Measurements from ENCODE around the gene TEX26.

Gene TEX26

DNA sequence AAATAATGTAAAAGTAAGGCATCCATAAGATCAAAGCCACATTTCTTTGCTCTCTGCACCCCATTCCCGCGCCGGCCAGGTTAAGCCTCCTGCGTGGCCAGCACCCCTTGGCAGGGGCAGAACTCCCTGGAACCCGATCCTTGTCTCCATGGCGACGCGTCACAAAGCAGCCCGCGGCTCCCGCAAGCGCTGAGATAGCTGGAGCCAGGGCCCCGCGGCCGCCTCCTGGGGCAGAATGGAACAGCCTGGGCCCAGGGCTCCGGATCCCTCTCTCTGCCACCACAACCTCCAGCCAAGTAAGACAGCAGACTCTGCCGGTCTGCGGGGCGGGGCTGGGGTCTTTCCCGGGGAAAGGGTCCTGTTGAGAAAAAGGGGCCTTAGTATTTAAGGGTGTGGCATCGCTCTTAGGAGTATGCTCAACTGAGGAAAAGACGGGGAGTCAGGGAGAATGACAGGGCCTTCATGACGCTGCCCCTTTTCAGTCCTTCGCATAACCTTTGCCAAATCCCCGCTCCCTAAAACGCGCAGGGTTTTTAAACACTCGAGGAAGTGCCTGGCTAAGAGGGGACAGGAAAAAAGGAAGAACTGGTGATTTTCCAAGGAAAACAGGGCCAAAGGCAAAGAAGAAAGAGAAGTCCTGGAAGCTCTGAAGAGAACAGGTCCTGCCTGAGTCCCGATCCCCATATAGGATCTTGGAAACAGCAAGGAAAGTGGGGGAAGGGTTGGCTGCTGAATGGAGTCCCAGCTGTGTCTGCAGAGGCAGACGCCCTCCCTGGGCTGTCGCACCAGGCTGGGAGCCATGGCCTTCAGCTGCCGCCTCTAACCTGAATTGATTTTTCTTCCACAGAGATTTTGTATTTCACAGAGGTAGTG is at the start of gene TEX26:
TSS of gene TEX26 (plus strand) at position 176 of the 873 bp plus-strand sequence. CDS start at position 236, 60 bp downstream.
- H3K27ac ChIP-seq: no peak within 1 kb of the TSS
- no peak within 1 kb of the TSS for H3K9ac ChIP-seq (ENCODE audit: insufficient read length)
- no peak within 1 kb of the TSS for H3K4me3 ChIP-seq
- no peak for DNase-seq (ENCODE audit: low read depth, low spot score)
- no peaks in the 10 kb centered on the region for H3K9me3 ChIP-seq (ENCODE audit: low read depth, low read length)
- H3K36me3 ChIP-seq (ENCODE audit: insufficient read depth, low read length): no peaks in the 10 kb centered on the region
- TF ChIP-seq FOXP2 (optimal IDR thresholded peaks at IDR 0.05; ENCODE audit: control extremely low read depth, extremely low read length, insufficient read depth) (no peak), EZH2 (IDR thresholded peaks at IDR 0.05) (no peak), POLR2AphosphoS5 (IDR thresholded peaks at IDR 0.05; ENCODE audit: borderline replicate concordance, low read depth, low read length) (no peak)

- H3K27ac ChIP-seq: peak overlapping the region; percentile 69
- DNase-seq (ENCODE audit: low read depth, low spot score): no peak
- TF ChIP-seq FOXP2 (optimal IDR thresholded peaks at IDR 0.05; ENCODE audit: control extremely low read depth, extremely low read length, insufficient read depth) (no peak), EZH2 (IDR thresholded peaks at IDR 0.05) (no peak), POLR2AphosphoS5 (IDR thresholded peaks at IDR 0.05; ENCODE audit: borderline replicate concordance, low read depth, low read length) (no peak)
- no peaks in the 10 kb centered on the region for H3K9me3 ChIP-seq (ENCODE audit: low read depth, low read length)
- H3K4me3 ChIP-seq: no peak overlapping the region
- peak overlapping the region; percentile 52 for H3K9ac ChIP-seq (ENCODE audit: insufficient read length)
- no peaks in the 10 kb centered on the region for H3K36me3 ChIP-seq (ENCODE audit: insufficient read depth, low read length)
Measured at GRCh38 chr13:30882996-30883766, 49.3 kb upstream of the TEX26 start.

DNA sequence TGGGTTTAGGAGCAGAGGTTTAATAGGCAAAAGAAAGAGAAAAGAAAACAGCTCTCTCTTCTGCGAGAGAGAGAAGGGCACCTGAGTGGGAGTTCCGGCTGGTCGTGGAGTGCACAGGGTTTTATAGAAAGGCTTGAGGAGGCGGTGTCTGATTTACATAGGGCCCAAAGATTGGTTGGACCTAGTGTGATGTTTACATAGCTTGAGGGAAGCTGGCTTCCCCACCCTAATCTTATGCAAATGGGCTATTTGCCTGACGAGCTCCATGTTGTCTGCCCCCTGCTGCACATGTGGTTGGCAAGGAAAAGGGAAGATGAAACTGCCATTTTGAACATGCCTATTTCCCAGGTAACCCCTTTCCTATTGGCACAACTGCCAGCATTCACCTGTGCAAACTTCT is 47.9 kb upstream of the TEX26 start:
- DNase-seq (ENCODE audit: low read depth, low spot score): no peak
- H3K9me3 ChIP-seq (ENCODE audit: low read depth, low read length): no peaks in the 10 kb centered on the region
- H3K4me3 ChIP-seq: peak overlapping the region; percentile 41
- H3K9ac ChIP-seq (ENCODE audit: insufficient read length): no peak overlapping the region
- H3K36me3 ChIP-seq (ENCODE audit: insufficient read depth, low read length): no peaks in the 10 kb centered on the region
- H3K27ac ChIP-seq: peak overlapping the region; percentile 77; the same call in 1 of the 2 replicates
- TF ChIP-seq EZH2 (IDR thresholded peaks at IDR 0.05) (no peak), FOXP2 (optimal IDR thresholded peaks at IDR 0.05; ENCODE audit: control extremely low read depth, extremely low read length, insufficient read depth) (no peak)

DNA sequence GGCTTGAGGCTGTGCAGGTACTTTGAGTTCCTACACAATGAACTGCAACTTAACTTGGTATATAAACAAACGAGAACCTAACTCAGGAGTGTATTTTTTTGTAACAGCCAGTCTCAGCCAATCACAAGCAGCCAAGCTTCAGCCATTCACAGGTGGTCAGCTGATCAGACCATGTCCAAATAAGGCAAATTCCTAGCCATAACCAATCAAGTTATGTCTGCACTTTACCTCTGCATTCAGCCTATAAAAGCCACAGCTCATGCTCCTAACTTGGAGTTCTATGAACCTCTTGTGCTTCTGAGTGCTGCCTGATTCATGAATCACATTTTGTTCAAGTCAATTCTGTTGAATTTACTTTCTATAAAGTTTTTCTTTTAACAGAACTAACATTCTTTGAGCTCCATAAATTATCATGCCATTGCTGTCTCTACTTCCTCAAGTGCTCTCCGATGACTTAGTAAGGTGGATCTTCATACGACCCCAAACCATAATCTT is 43.2 kb upstream of the TEX26 start:
- no peak overlapping the region for H3K27ac ChIP-seq
- H3K9me3 ChIP-seq (ENCODE audit: low read depth, low read length): no peaks in the 10 kb centered on the region
- no peak overlapping the region for H3K9ac ChIP-seq (ENCODE audit: insufficient read length)

GRCh38 chr13:30892966-30893365 is 39.5 kb upstream of the TEX26 start:
- Histone ChIP-seq H3K9me3 (ENCODE audit: low read depth, low read length) (no peaks in the 10 kb centered on the region), H3K9ac (ENCODE audit: insufficient read length) (no peak overlapping the region), H3K4me3 (no peak overlapping the region), H3K36me3 (ENCODE audit: insufficient read depth, low read length) (no peaks in the 10 kb centered on the region), H3K27ac (no peak overlapping the region)
- TF ChIP-seq EZH2 (IDR thresholded peaks at IDR 0.05): no peak
- no peak for TF ChIP-seq POLR2AphosphoS5 (IDR thresholded peaks at IDR 0.05; ENCODE audit: borderline replicate concordance, low read depth, low read length)
- TF ChIP-seq FOXP2 (optimal IDR thresholded peaks at IDR 0.05; ENCODE audit: control extremely low read depth, extremely low read length, insufficient read depth): no peak
- DNase-seq (ENCODE audit: low read depth, low spot score): no peak

More for the DNA sequence above, 43.2 kb upstream of the TEX26 start:
- Histone ChIP-seq H3K4me3 (no peak overlapping the region), H3K36me3 (ENCODE audit: insufficient read depth, low read length) (no peaks in the 10 kb centered on the region)
- DNase-seq (ENCODE audit: low read depth, low spot score): no peak
- TF ChIP-seq EZH2 (IDR thresholded peaks at IDR 0.05) (no peak), POLR2AphosphoS5 (IDR thresholded peaks at IDR 0.05; ENCODE audit: borderline replicate concordance, low read depth, low read length) (no peak), FOXP2 (optimal IDR thresholded peaks at IDR 0.05; ENCODE audit: control extremely low read depth, extremely low read length, insufficient read depth) (no peak)

DNA sequence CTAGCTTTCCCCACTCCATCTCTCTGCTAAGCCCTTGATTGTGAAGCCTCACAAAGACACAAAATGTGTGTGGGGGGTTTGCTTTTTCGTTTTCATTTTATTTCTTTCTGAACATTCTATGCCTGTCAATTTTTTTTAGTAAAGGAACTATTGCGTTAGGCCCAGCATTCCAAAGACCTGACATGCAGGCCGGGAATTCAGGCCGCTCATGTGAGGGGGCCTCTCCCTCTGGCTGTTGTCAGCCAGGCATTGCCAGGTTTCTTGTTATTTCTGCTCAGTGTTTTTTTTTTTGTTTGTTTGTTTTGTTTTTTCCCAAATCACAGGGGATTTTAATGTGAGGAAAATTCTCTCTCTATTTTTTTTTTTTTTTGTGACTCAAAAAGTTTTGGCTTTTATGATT is 36.7 kb upstream of the TEX26 start:
- no peak overlapping the region for H3K4me3 ChIP-seq
- no peak for DNase-seq (ENCODE audit: low read depth, low spot score)
- no peak overlapping the region for H3K27ac ChIP-seq
- H3K9me3 ChIP-seq (ENCODE audit: low read depth, low read length): no peaks in the 10 kb centered on the region
- no peak overlapping the region for H3K9ac ChIP-seq (ENCODE audit: insufficient read length)
- TF ChIP-seq POLR2AphosphoS5 (IDR thresholded peaks at IDR 0.05; ENCODE audit: borderline replicate concordance, low read depth, low read length) (no peak), EZH2 (IDR thresholded peaks at IDR 0.05) (no peak), FOXP2 (optimal IDR thresholded peaks at IDR 0.05; ENCODE audit: control extremely low read depth, extremely low read length, insufficient read depth) (no peak)
- H3K36me3 ChIP-seq (ENCODE audit: insufficient read depth, low read length): no peaks in the 10 kb centered on the region

- Histone ChIP-seq H3K9me3 (ENCODE audit: low read depth, low read length) (no peaks in the 10 kb centered on the region), H3K36me3 (ENCODE audit: insufficient read depth, low read length) (no peaks in the 10 kb centered on the region), H3K4me3 (no peak overlapping the region), H3K9ac (ENCODE audit: insufficient read length) (no peak overlapping the region), H3K27ac (no peak overlapping the region)
- DNase-seq (ENCODE audit: low read depth, low spot score): no peak
- TF ChIP-seq POLR2AphosphoS5 (IDR thresholded peaks at IDR 0.05; ENCODE audit: borderline replicate concordance, low read depth, low read length): no peak
Measured at GRCh38 chr13:30898070-30898469, 34.4 kb upstream of the TEX26 start.

DNA sequence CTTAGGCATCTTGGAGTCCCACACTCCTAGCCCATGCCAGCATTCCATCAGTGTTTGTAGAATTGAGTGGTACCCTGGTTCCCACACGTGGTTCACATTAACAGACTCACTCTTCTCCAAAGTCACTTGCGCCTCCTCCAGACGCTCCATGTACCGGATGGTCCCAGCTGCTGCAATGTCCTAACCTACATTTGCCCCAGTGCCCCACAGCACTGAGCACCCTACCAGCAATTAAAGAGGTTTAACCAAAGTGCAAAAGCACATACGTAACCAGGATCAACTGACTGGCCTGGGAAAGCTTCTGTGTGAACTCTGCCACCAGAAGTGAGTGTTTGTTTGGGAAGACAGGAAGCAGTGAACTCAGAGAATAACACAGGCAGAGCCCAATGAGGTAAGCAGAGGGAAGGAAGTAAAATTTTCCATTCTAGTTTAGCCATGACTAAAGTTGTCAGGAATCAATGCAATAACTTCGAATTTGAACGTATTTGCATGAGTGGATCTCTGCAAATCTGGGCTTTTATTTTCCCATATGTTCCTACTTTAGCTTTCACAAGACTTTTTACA is 33.7 kb upstream of the TEX26 start:
- Histone ChIP-seq H3K9ac (ENCODE audit: insufficient read length) (no peak overlapping the region), H3K4me3 (no peak overlapping the region), H3K36me3 (ENCODE audit: insufficient read depth, low read length) (no peaks in the 10 kb centered on the region), H3K27ac (no peak overlapping the region), H3K9me3 (ENCODE audit: low read depth, low read length) (no peaks in the 10 kb centered on the region)
- no peak for TF ChIP-seq FOXP2 (optimal IDR thresholded peaks at IDR 0.05; ENCODE audit: control extremely low read depth, extremely low read length, insufficient read depth)
- TF ChIP-seq POLR2AphosphoS5 (IDR thresholded peaks at IDR 0.05; ENCODE audit: borderline replicate concordance, low read depth, low read length): no peak
- no peak for TF ChIP-seq EZH2 (IDR thresholded peaks at IDR 0.05)
- DNase-seq (ENCODE audit: low read depth, low spot score): no peak
